Neutrophil (primary cell): ENCODE results near the gene SERP2.

Source experiments
- H3K27ac ChIP-seq: fragments of 200-600 bp; sonication (generic); 2 replicates; pipeline ENCODE4 v1.5.1; 2016; ENCODE audit warnings: mild to moderate bottlenecking, moderate library complexity
- H3K27me3 ChIP-seq: fragments of 200-600 bp; sonication (generic); 2 replicates; pipeline ENCODE4 v1.6.0; 2016; ENCODE audit warnings: mild to moderate bottlenecking
- H3K36me3 ChIP-seq: fragments of 200-600 bp; sonication (generic); 2 replicates; pipeline ENCODE4 v1.5.1; 2017
- H3K4me1 ChIP-seq, 2 experiments: fragments of 200-600 bp in 1 of 2; sonication (generic) in 1 of 2; 1 replicate in 1 of 2; 2 replicates in 1 of 2; pipeline versions ENCODE4 v1.5.1 to v1.6.1; 2013 to 2016; ENCODE audit warnings: low read depth in 1 of 2, low read length in 1 of 2, mild to moderate bottlenecking in 1 of 2, moderate library complexity in 1 of 2; ENCODE audit not compliant: control insufficient read depth in 1 of 2, insufficient read depth in 1 of 2
- H3K4me3 ChIP-seq, 2 experiments: fragments of 200-600 bp in 1 of 2; sonication (generic) in 1 of 2; 1 replicate in 1 of 2; 2 replicates in 1 of 2; pipeline ENCODE4 v1.5.1; 2013 to 2016; ENCODE audit warnings: low read depth in 1 of 2, low read length in 1 of 2, mild to moderate bottlenecking in 1 of 2, moderate library complexity in 1 of 2
- H3K9me3 ChIP-seq: fragments of 200-600 bp; sonication (generic); 2 replicates; pipeline ENCODE4 v1.5.1; 2016
- CTCF ChIP-seq: fragments of 200-600 bp; sonication (generic); IDR thresholded peaks from 2 replicates; pipeline ENCODE4 v1.5.1; 2016; ENCODE audit warnings: antibody characterized with exemption

The SERP2 gene

GRCh38 chr13:44386913-44387556 is 13.4 kb downstream of the SERP2 start:
- H3K36me3 ChIP-seq = no peaks in the 10 kb centered on the region
- H3K4me3 ChIP-seq = no peak overlapping the region
- H3K9me3 ChIP-seq = no peaks in the 10 kb centered on the region
- TF ChIP-seq CTCF = no peak
- H3K27ac ChIP-seq = no peak overlapping the region
- H3K27me3 ChIP-seq = peaks cover 7% of the 10 kb centered on the region
- peaks cover 0 to 4% of the 10 kb centered on the region in 2 experiments for H3K4me1 ChIP-seq

- peaks cover 4% of the 10 kb centered on the region for H3K27me3 ChIP-seq
- no peaks in the 10 kb centered on the region for H3K9me3 ChIP-seq
- no peaks in the 10 kb centered on the region for H3K36me3 ChIP-seq
- H3K27ac ChIP-seq = no peak overlapping the region
- TF ChIP-seq CTCF = no peak
- no peak overlapping the region for H3K4me3 ChIP-seq
- H3K4me1 ChIP-seq = peaks cover 0 to 4% of the 10 kb centered on the region in 2 experiments
These were observed 14.9 kb downstream of the SERP2 start for GRCh38 chr13:44388427-44389059.

- Histone ChIP-seq H3K27me3 (peaks cover 6% of the 10 kb centered on the region), H3K36me3 (no peaks in the 10 kb centered on the region), H3K27ac (no peak overlapping the region), H3K9me3 (no peaks in the 10 kb centered on the region), H3K4me1 (peaks cover 0 to 4% of the 10 kb centered on the region in 2 experiments), H3K4me3 (no peak overlapping the region)
- TF ChIP-seq CTCF = no peak
These were observed 15.5 kb downstream of the SERP2 start for GRCh38 chr13:44389060-44389666.

- H3K27me3 ChIP-seq = peaks cover 6% of the 10 kb centered on the region
- H3K4me3 ChIP-seq = no peak overlapping the region
- peaks cover 0 to 4% of the 10 kb centered on the region in 2 experiments for H3K4me1 ChIP-seq
- no peak for TF ChIP-seq CTCF
- no peak overlapping the region for H3K27ac ChIP-seq
- no peaks in the 10 kb centered on the region for H3K9me3 ChIP-seq
- no peaks in the 10 kb centered on the region for H3K36me3 ChIP-seq
These were observed 16.3 kb downstream of the SERP2 start for GRCh38 chr13:44389876-44390275.

- no peak overlapping the region for H3K4me3 ChIP-seq
- no peak overlapping the region for H3K27ac ChIP-seq
- no peaks in the 10 kb centered on the region for H3K9me3 ChIP-seq
- H3K4me1 ChIP-seq = peaks cover 0 to 4% of the 10 kb centered on the region in 2 experiments
- H3K27me3 ChIP-seq = peaks cover 6% of the 10 kb centered on the region
- no peaks in the 10 kb centered on the region for H3K36me3 ChIP-seq
- no peak for TF ChIP-seq CTCF
These were observed 19.8 kb downstream of the SERP2 start for GRCh38 chr13:44393391-44393790.
